Endothelial cell of umbilical vein (primary cell): ENCODE results near the gene MC1R. TPM values are rescaled to one million over a fixed set of nuclear protein-coding genes. Genes with fewer than 3 reads are reported as not detected.

Source experiments
- BruUV-seq: library from RNA; stranded (reverse); fragments of 400-500 nt; replicated peaks from 2 replicates; lab custom pipeline; 2021; lab: Mats Ljungman, UMichigan
- CTCF ChIA-PET: fragments of 300-600, 350-600 bp; sonication (Branson Sonifier 250); formaldehyde crosslinking; loops from one replicate; lab custom pipeline; 2021; ENCODE audit warnings: antibody characterized with exemption, inconsistent platforms; lab: Charles Lee
- POLR2A ChIA-PET: fragments of 300-600, 350-600 bp; sonication (Branson Sonifier 250); formaldehyde crosslinking; loops from one replicate; lab custom pipeline; 2021; ENCODE audit warnings: antibody characterized with exemption, inconsistent platforms; lab: Charles Lee
- DNase-seq: peaks from one replicate; pipeline ENCODE4 v3.0.0-alpha.2; 2011; ENCODE audit warnings: low read depth, low spot score
- FAIRE-seq: peaks from 2 replicates; lab custom pipeline; 2011; peaks lifted over from hg19 to GRCh38; lab: Jason Lieb, UNC
- H2AFZ ChIP-seq: 2 replicates; pipeline ENCODE4 v1.6.0; 2012; ENCODE audit warnings: low read depth, low read length, control low read depth, inconsistent platforms
- H3K27ac ChIP-seq: 2 replicates; pipeline ENCODE4 v1.5.1; 2011; ENCODE audit warnings: low read depth, mild to moderate bottlenecking, control low read depth, low read length, moderate library complexity; ENCODE audit not compliant: insufficient read depth
- H3K27me3 ChIP-seq, 2 experiments: 2 replicates each; pipeline versions ENCODE4 v1.6.0 to v1.6.1; 2011; ENCODE audit warnings: low read length in 2 of 2, mixed read lengths in 1 of 2; ENCODE audit not compliant: control insufficient read depth in 2 of 2, insufficient read depth in 2 of 2
- H3K36me3 ChIP-seq, 2 experiments: 2 replicates in 1 of 2; 3 replicates in 1 of 2; pipeline ENCODE4 v1.5.1; 2011; ENCODE audit warnings: low read length in 2 of 2, mild to moderate bottlenecking in 1 of 2, moderate library complexity in 1 of 2; ENCODE audit not compliant: control insufficient read depth in 2 of 2, insufficient read depth in 2 of 2; ENCODE audit errors: extremely low read depth in 1 of 2
- H3K4me1 ChIP-seq: 3 replicates; pipeline ENCODE4 v1.5.1; 2011; ENCODE audit warnings: mild to moderate bottlenecking, low read length; ENCODE audit not compliant: control insufficient read depth, insufficient read depth; ENCODE audit errors: extremely low read depth
- H3K4me2 ChIP-seq: 2 replicates; pipeline ENCODE4 v1.6.1; 2011; ENCODE audit warnings: low read length, control low read depth, mixed read lengths; ENCODE audit not compliant: insufficient read depth
- H3K4me3 ChIP-seq, 3 experiments: fragments of 200-600 bp in 1 of 3; sonication (generic), shearing (Covaris generic) in 1 of 3; replicated peaks in 1 of 3; 2 replicates each; pipeline ENCODE4 v1.5.1; 2011 to 2016; ENCODE audit warnings: control low read depth in 3 of 3, low read length in 3 of 3, mild to moderate bottlenecking in 2 of 3, inconsistent platforms in 1 of 3, low read depth in 1 of 3, moderate library complexity in 1 of 3; ENCODE audit not compliant: insufficient read depth in 1 of 3
- H3K79me2 ChIP-seq: 2 replicates; pipeline ENCODE4 v1.6.0; 2012; ENCODE audit warnings: low read length, inconsistent platforms; ENCODE audit not compliant: control insufficient read depth, insufficient read depth
- H3K9ac ChIP-seq: replicated peaks from 2 replicates; pipeline ENCODE3; 2011; ENCODE audit warnings: low read length, control low read depth; ENCODE audit not compliant: insufficient read depth; ENCODE audit errors: extremely low read depth
- H3K9me1 ChIP-seq: replicated peaks from 3 replicates; pipeline ENCODE4 v1.6.0; 2011; ENCODE audit warnings: mild to moderate bottlenecking, low read length; ENCODE audit not compliant: control insufficient read depth, insufficient read depth; ENCODE audit errors: extremely low read depth
- H3K9me3 ChIP-seq: replicated peaks from 2 replicates; pipeline ENCODE4 v1.5.1; 2012; ENCODE audit warnings: low read length, inconsistent platforms; ENCODE audit not compliant: control insufficient read depth, insufficient read depth
- H4K20me1 ChIP-seq: replicated peaks from 2 replicates; pipeline ENCODE3; 2011; ENCODE audit warnings: mild to moderate bottlenecking, low read length; ENCODE audit not compliant: control insufficient read depth, insufficient read depth; ENCODE audit errors: extremely low read depth
- CTCF ChIP-seq, 2 donors: IDR thresholded peaks; 1 replicate in 1 of 2; 2 replicates in 1 of 2; pipeline ENCODE4 v1.5.1; 2011; ENCODE audit warnings: low read length in 2 of 2, mild to moderate bottlenecking in 2 of 2, moderate library complexity in 2 of 2, control low read depth in 1 of 2, inconsistent platforms in 1 of 2, low read depth in 1 of 2; ENCODE audit not compliant: insufficient read depth in 1 of 2; ENCODE audit errors: extremely low read depth in 1 of 2
- EZH2 ChIP-seq: IDR thresholded peaks from 2 replicates; pipeline ENCODE4 v1.6.1; 2012; ENCODE audit warnings: borderline replicate concordance, low read depth, mild to moderate bottlenecking, moderate library complexity, low read length, inconsistent platforms; ENCODE audit not compliant: severe bottlenecking
- FOS ChIP-seq: IDR thresholded peaks from 2 replicates; pipeline ENCODE4 v1.6.1; 2011; ENCODE audit warnings: mild to moderate bottlenecking, low read length, moderate library complexity, borderline replicate concordance; ENCODE audit not compliant: insufficient read depth
- GATA2 ChIP-seq: IDR thresholded peaks from 2 replicates; pipeline ENCODE4 v1.7.0; 2011; ENCODE audit warnings: low read depth, mild to moderate bottlenecking, moderate library complexity, mixed read lengths, low read length; ENCODE audit not compliant: insufficient read length, insufficient read depth
- JUN ChIP-seq: IDR thresholded peaks from 2 replicates; pipeline ENCODE4 v1.6.1; 2011; ENCODE audit warnings: borderline replicate concordance, low read depth; ENCODE audit not compliant: insufficient read length, insufficient read depth
- MAX ChIP-seq: IDR thresholded peaks from 2 replicates; pipeline ENCODE4 v1.6.1; 2011; ENCODE audit not compliant: insufficient read depth, insufficient read length
- MYC ChIP-seq: IDR thresholded peaks from one replicate; pipeline ENCODE4 v1.6.1; 2011; ENCODE audit warnings: mild to moderate bottlenecking, low read depth, low read length
- POLR2A ChIP-seq: IDR thresholded peaks from 2 replicates; pipeline ENCODE4 v1.6.1; 2012; ENCODE audit warnings: low read depth, mild to moderate bottlenecking, control low read depth, low read length
- POLR2AphosphoS5 ChIP-seq: IDR thresholded peaks from 2 replicates; pipeline ENCODE4 v1.6.1; 2012; ENCODE audit warnings: low read depth, mild to moderate bottlenecking, control low read depth, low read length, moderate library complexity; ENCODE audit not compliant: insufficient read depth
- dilution Hi-C: fragments of 300-500 bp; cut with MboI; formaldehyde crosslinking; loops from one replicate; pipeline ENCODE4 v1.15.0; 2019; ENCODE audit warnings: low sequenced_read_pairs; ENCODE audit not compliant: extremely low pct_ligation_motif_present
- intact Hi-C: fragments of 100-400 bp; cut with micrococcal nuclease; formaldehyde crosslinking; loops from one replicate; pipeline ENCODE4 v1.10.0; 2022
- polyA plus RNA-seq, 4 experiments: library from polyadenylated mRNA; depleted of rRNA in 3 of 4; stranded (reverse) in 3 of 4; unstranded in 1 of 4; fragments of >200 nt; gene quantifications; 2 replicates each; pipeline versions ENCODE4 v1.2.1 to v1.2.3, GENCODE V29; 2011 to 2012; ENCODE audit warnings: missing spikeins in 1 of 4
- total RNA-seq: library from RNA; stranded (reverse); gene quantifications from 2 replicates; pipeline ENCODE4 v1.2.3, GENCODE V29; 2021

Gene MC1R
- total and polyA plus RNA-seq, 2 donors (not counting 3 experiments of a cell fraction or from before 2014, with no cell fraction given) = 4.0 to 4.9 TPM

- no peaks in the 10 kb centered on the region for H4K20me1 ChIP-seq
- CTCF ChIA-PET = no interaction called here
- no peak overlapping the region for H3K9ac ChIP-seq
- H3K9me3 ChIP-seq = no peaks in the 10 kb centered on the region
- DNase-seq (no peak), FAIRE-seq (no peak)
- dilution Hi-C loops = no loop called here
- H3K4me2 ChIP-seq = no peak overlapping the region
- intact Hi-C loops = no loop called here
- H3K9me1 ChIP-seq = no peaks in the 10 kb centered on the region
- POLR2A ChIA-PET = no interaction called here
- no peak overlapping the region for H3K4me3 ChIP-seq
- peaks cover 5 to 27% of the 10 kb centered on the region in 2 experiments for H3K36me3 ChIP-seq
- H2AFZ ChIP-seq = no peak overlapping the region
- BruUV-seq = no TSS peak
- TF ChIP-seq MAX (no peak), POLR2A (no peak), JUN (no peak), GATA2 (no peak), POLR2AphosphoS5 (no peak), FOS (no peak), MYC (no peak), EZH2 (no peak), CTCF (IDR thresholded peaks at IDR 0.05; ENCODE audit: extremely low read depth in 1 of 2, insufficient read depth in 1 of 2, low read depth in 1 of 2, low read length in 2 of 2) (no peak)
- H3K27me3 ChIP-seq = no peaks in the 10 kb centered on the region
- H3K79me2 ChIP-seq = no peaks in the 10 kb centered on the region
- no peak overlapping the region for H3K27ac ChIP-seq
- H3K4me1 ChIP-seq = no peaks in the 10 kb centered on the region
Measured at GRCh38 chr16:89961920-89962319, 43.3 kb downstream of the MC1R start.
